ENCODE results near the gene AGAP1.

The AGAP1 gene

DNA sequence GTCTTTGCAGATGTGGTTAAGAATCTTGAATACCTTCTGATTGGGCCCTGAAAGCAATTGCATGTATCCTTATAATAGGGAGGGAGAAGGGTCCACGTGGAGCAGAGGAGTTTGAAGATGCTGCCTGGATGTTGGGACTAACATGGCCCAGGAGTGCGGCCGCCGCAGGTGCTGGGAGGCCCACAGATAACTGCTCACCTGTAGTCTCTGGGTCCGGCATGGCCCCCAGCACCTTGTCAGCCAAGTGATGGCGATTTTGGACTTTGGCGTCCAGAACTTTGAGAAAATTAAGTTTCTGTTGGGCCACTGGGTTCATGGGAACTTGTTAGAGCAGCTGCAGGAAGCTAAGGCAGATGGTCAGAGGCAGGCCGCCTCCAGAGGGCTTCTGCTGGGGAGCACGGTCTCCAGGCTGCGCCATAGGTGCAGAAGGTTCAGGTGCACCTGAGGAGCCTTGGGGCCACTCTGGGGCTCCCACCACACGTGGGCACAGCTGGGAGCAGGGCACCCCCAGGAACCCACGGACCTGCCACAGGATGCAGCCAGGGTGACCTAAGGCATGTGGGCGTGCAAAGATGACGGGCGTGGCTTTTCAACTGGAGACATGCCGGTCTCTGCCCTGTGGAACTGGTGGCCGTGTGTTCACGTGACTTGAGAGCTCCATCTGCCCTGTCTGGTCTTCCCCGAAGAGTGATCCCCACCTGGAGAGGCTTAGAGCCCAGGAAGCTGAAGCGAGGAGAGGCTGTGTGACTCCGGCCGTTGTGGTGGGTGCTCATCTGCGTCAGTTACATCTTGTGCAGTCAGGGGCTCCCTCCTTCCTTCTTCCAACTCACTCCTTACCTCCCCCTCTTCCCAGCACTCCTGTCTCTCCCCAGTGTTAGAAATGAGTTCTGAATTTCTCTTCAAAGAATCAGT, 277.3 kb downstream of the AGAP1 start:
- ATAC-seq (ENCODE audit: low read depth): no peak
- TF ChIP-seq, protein P1, sequence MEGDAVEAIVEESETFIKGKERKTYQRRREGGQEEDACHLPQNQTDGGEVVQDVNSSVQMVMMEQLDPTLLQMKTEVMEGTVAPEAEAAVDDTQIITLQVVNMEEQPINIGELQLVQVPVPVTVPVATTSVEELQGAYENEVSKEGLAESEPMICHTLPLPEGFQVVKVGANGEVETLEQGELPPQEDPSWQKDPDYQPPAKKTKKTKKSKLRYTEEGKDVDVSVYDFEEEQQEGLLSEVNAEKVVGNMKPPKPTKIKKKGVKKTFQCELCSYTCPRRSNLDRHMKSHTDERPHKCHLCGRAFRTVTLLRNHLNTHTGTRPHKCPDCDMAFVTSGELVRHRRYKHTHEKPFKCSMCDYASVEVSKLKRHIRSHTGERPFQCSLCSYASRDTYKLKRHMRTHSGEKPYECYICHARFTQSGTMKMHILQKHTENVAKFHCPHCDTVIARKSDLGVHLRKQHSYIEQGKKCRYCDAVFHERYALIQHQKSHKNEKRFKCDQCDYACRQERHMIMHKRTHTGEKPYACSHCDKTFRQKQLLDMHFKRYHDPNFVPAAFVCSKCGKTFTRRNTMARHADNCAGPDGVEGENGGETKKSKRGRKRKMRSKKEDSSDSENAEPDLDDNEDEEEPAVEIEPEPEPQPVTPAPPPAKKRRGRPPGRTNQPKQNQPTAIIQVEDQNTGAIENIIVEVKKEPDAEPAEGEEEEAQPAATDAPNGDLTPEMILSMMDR (IDR thresholded peaks at IDR 0.05; ENCODE audit: poor library complexity, severe bottlenecking): no peak
- H3K36me3 ChIP-seq (ENCODE audit: low read depth): 0 out of 2 replicates have a peak, but pooled peaks cover 3% of the 10 kb centered on the region

GRCh38 chr2:235773188-235773928, 279.5 kb downstream of the AGAP1 start:
- no peak for ATAC-seq (ENCODE audit: low read depth)
- TF ChIP-seq, protein P1 (IDR thresholded peaks at IDR 0.05; ENCODE audit: poor library complexity, severe bottlenecking): no peak

More for the DNA sequence above, 277.3 kb downstream of the AGAP1 start:
- H3K27me3 ChIP-seq (ENCODE audit: insufficient read depth, poor library complexity, severe bottlenecking): no peaks in the 10 kb centered on the region
- H3K4me1 ChIP-seq (ENCODE audit: insufficient read depth, poor library complexity, severe bottlenecking): peaks cover 7% of the 10 kb centered on the region
- no peak overlapping the region for H3K27ac ChIP-seq (ENCODE audit: poor library complexity, severe bottlenecking)
- no peak for DNase-seq (ENCODE audit: low spot score)
- H3K9me3 ChIP-seq (ENCODE audit: severe bottlenecking): no peaks in the 10 kb centered on the region
- H3K4me3 ChIP-seq (ENCODE audit: severe bottlenecking): no peak overlapping the region

DNA sequence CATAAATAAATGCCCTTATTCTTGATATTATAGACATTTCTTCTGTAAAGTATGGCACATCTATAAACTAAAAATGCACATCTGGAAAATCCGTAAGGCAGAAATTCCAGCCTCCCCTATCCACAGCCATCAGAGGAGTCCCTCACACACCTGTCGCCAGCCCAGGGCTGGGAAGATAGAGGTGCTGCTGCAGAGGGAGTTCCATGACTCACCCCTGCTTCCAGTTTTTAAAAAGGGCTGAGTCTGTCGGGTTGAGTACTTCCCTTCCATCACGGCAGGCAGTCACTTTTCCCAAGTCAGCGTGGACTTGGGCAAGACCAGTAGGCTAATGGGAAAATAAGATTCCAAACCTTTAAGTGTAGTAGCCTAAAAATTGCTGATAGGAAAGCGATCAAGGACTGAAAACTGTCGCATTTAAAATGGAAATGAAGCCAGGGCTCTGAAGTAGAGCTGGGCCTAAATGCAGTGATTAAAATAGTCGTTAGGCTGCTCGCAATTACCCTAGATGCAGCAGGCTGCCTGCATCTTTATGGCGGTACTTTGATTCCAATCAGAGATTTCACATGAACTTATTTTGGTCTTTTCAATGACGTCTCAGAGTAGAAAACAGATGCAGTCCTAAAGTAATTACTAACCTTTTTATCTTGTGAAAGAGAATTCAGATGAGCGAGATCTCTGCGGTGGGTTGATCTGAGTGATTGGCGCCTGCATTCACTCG, 280.5 kb downstream of the AGAP1 start:
- DNase-seq (ENCODE audit: low spot score) (no peak), ATAC-seq (ENCODE audit: low read depth) (no peak)
- H3K27me3 ChIP-seq (ENCODE audit: insufficient read depth, poor library complexity, severe bottlenecking): no peaks in the 10 kb centered on the region
- H3K4me1 ChIP-seq (ENCODE audit: insufficient read depth, poor library complexity, severe bottlenecking): peaks cover under 1% of the 10 kb centered on the region
- no peaks in the 10 kb centered on the region for H3K36me3 ChIP-seq (ENCODE audit: low read depth)
- no peak overlapping the region for H3K27ac ChIP-seq (ENCODE audit: poor library complexity, severe bottlenecking)
- H3K4me3 ChIP-seq (ENCODE audit: severe bottlenecking): no peak overlapping the region
- TF ChIP-seq, protein P1 (IDR thresholded peaks at IDR 0.05; ENCODE audit: poor library complexity, severe bottlenecking): no peak
- no peaks in the 10 kb centered on the region for H3K9me3 ChIP-seq (ENCODE audit: severe bottlenecking)

More at GRCh38 chr2:235773188-235773928, 279.5 kb downstream of the AGAP1 start:
- no peak overlapping the region for H3K27ac ChIP-seq (ENCODE audit: poor library complexity, severe bottlenecking)
- H3K36me3 ChIP-seq (ENCODE audit: low read depth): no peaks in the 10 kb centered on the region
- no peaks in the 10 kb centered on the region for H3K27me3 ChIP-seq (ENCODE audit: insufficient read depth, poor library complexity, severe bottlenecking)
- H3K4me1 ChIP-seq (ENCODE audit: insufficient read depth, poor library complexity, severe bottlenecking): peaks cover 5% of the 10 kb centered on the region
- H3K9me3 ChIP-seq (ENCODE audit: severe bottlenecking): no peaks in the 10 kb centered on the region
- H3K4me3 ChIP-seq (ENCODE audit: severe bottlenecking): no peak overlapping the region
- no peak for DNase-seq (ENCODE audit: low spot score)

DNA sequence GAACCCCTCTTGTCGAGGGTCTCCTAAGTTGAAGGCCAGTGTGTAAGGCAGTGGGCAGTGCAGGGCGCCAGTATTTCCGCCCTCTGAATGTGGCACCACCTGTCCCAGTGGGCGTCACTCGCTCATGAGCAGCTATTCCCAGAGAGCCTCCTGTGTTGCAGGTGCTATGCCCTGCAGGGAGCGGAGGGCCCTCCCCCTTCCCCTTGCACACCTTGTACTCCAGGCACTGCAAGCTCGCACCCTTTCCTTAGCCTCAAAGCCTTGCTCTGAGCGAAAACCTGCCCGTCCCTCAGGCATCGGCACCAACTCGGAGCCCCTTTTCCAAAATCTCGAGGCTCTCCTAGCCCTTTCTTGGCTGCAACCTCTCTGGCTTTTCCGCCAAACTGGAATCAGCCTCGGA, 282.7 kb downstream of the AGAP1 start:
- TF ChIP-seq, protein P1 (IDR thresholded peaks at IDR 0.05; ENCODE audit: poor library complexity, severe bottlenecking): no peak
- Histone ChIP-seq H3K27ac (ENCODE audit: poor library complexity, severe bottlenecking) (no peak overlapping the region), H3K27me3 (ENCODE audit: insufficient read depth, poor library complexity, severe bottlenecking) (no peaks in the 10 kb centered on the region), H3K4me3 (ENCODE audit: severe bottlenecking) (no peak overlapping the region), H3K4me1 (ENCODE audit: insufficient read depth, poor library complexity, severe bottlenecking) (no peaks in the 10 kb centered on the region), H3K36me3 (ENCODE audit: low read depth) (0 out of 2 replicates have a peak, but pooled peaks cover 3% of the 10 kb centered on the region), H3K9me3 (ENCODE audit: severe bottlenecking) (no peaks in the 10 kb centered on the region)
- ATAC-seq (ENCODE audit: low read depth) (no peak), DNase-seq (ENCODE audit: low spot score) (no peak)

Measured in RWPE2 (cell line).